ENCODE data around the gene BSND.

GRCh38 chr1:55045430-55045829, 46.7 kb downstream of the BSND start:
- TF ChIP-seq CTCF (IDR thresholded peaks at IDR 0.05) (no peak), POLR2A (IDR thresholded peaks at IDR 0.05) (no peak)
